Sigmoid colon (tissue), 7 donors: Measurements from ENCODE around the gene RUNDC3A. TPM values are rescaled to one million over a fixed set of nuclear protein-coding genes. Genes with fewer than 3 reads are reported as not detected.

Source experiments
- DNase-seq: peaks from one replicate; pipeline ENCODE4 v3.0.0-alpha.2; 2019
- H3K27ac ChIP-seq, 4 donors: fragments of 200-600 bp; sonication (generic); one replicate each; pipeline ENCODE4 v1.5.1; 2016 to 2019; ENCODE audit warnings: mild to moderate bottlenecking in 1 of 4
- H3K27me3 ChIP-seq, 3 donors: fragments of 200-600 bp; sonication (generic); one replicate each; pipeline ENCODE4 v1.5.1; 2019; ENCODE audit warnings: mild to moderate bottlenecking in 1 of 3
- H3K36me3 ChIP-seq, 4 donors: fragments of 200-600 bp; sonication (generic); one replicate each; pipeline ENCODE4 v1.5.1; 2016 to 2019
- H3K4me1 ChIP-seq, 4 donors: fragments of 200-600 bp; sonication (generic); one replicate each; pipeline ENCODE4 v1.5.1; 2017 to 2019
- H3K4me3 ChIP-seq, 4 donors: fragments of 200-600 bp; sonication (generic); one replicate each; pipeline ENCODE4 v1.5.1; 2017 to 2019; ENCODE audit warnings: mild to moderate bottlenecking in 2 of 4, moderate library complexity in 1 of 4
- H3K9me3 ChIP-seq, 4 donors: fragments of 200-600 bp in 3 of 4; sonication (generic) in 3 of 4; one replicate each; pipeline versions ENCODE4 v1.5.1 to v1.6.1; 2013 to 2019
- CTCF ChIP-seq, 4 experiments: fragments of 450-650 bp in 3 of 4; fragments of 200-600 bp in 1 of 4; IDR thresholded peaks; one replicate each; pipeline ENCODE4 v1.5.1; 2016 to 2019; ENCODE audit warnings: antibody characterized with exemption in 4 of 4, mild to moderate bottlenecking in 3 of 4, moderate library complexity in 2 of 4
- EP300 ChIP-seq, 4 donors: sonication (generic); formaldehyde crosslinking; IDR thresholded peaks; one replicate each; pipeline ENCODE4 v1.6.1; 2017; ENCODE audit warnings: antibody characterized with exemption in 4 of 4
- POLR2A ChIP-seq, 2 donors: fragments of 450-650 bp; IDR thresholded peaks; one replicate each; pipeline ENCODE4 v1.6.1; 2016; ENCODE audit warnings: antibody characterized with exemption in 2 of 2, mild to moderate bottlenecking in 2 of 2, moderate library complexity in 2 of 2
- POLR2AphosphoS5 ChIP-seq, 4 donors: sonication (generic); formaldehyde crosslinking; IDR thresholded peaks; one replicate each; pipeline ENCODE4 v1.6.1; 2017; ENCODE audit warnings: antibody characterized with exemption in 4 of 4
- WGBS, 2 donors: extraction: QIAGEN DNeasy Blood & Tissue Kit; methylation state at CpG; one replicate each; pipeline ENCODE4 v1.1.7; 2013; 5-methylcytosine and 5-hydroxymethylcytosine counted together
- intact Hi-C: fragments of 100-400 bp; cut with DNase I; formaldehyde crosslinking; loops from one replicate; pipeline ENCODE4 v1.15.1; 2023
- polyA plus RNA-seq, 3 donors: library from polyadenylated mRNA; stranded (reverse); fragments of 200-250 nt; gene quantifications; one replicate each; pipeline ENCODE4 v1.2.3, GENCODE V29; 2013
- total RNA-seq, 4 donors: library from RNA; depleted of rRNA; stranded (reverse); fragments of >200 nt; gene quantifications; one replicate each; pipeline ENCODE4 v1.1.0, GENCODE V29; 2016
- donor health status: healthy with polysubstance abuse.
- donor health status: Bipolar disorder and iron deficiency.
- donor health status: healthy.

Gene RUNDC3A
- total and polyA plus RNA-seq, 7 donors = 0.46 to 10.5 (median 2.5) TPM

GRCh38 chr17:44323359-44324091 is 15.1 kb downstream of the RUNDC3A start:
- TF ChIP-seq EP300 (IDR thresholded peaks at IDR 0.05) (no peak), CTCF (IDR thresholded peaks at IDR 0.05) (no peak), POLR2AphosphoS5 (IDR thresholded peaks at IDR 0.05) (no peak), POLR2A (IDR thresholded peaks at IDR 0.05) (no peak)
- no peak for DNase-seq
- Histone ChIP-seq H3K27me3 (no peaks in the 10 kb centered on the region), H3K9me3 (no peaks in the 10 kb centered on the region), H3K27ac (peak overlapping the region in 2 of 4 donors; percentile 94 to 99), H3K4me3 (peak overlapping the region; percentile 67 to 97 (median 88)), H3K36me3 (peaks cover 22 to 37% (median 31%) of the 10 kb centered on the region in 4 donors), H3K4me1 (peaks cover 0 to 35% (median 26%) of the 10 kb centered on the region in 4 donors)
- intact Hi-C loops = loop anchor here (1.0 kb wide), 2 partner anchors 15 to 102 kb away; partner anchors contain the start of gene RUNDC3A
- WGBS, 2 donors = 49 to 66% methylated on average over 27 of the region's 27 CpGs

GRCh38 chr17:44324092-44324570 is 15.7 kb downstream of the RUNDC3A start:
- no peaks in the 10 kb centered on the region for H3K27me3 ChIP-seq
- intact Hi-C loops = loop anchor here (1.0 kb wide), 2 partner anchors 16 to 103 kb away; partner anchors contain the start of gene RUNDC3A
- peak overlapping the region; percentile 67 to 97 (median 88) for H3K4me3 ChIP-seq
- no peaks in the 10 kb centered on the region for H3K9me3 ChIP-seq
- H3K36me3 ChIP-seq = peaks cover 22 to 36% (median 31%) of the 10 kb centered on the region in 4 donors
- TF ChIP-seq POLR2AphosphoS5 (IDR thresholded peaks at IDR 0.05) (no peak), EP300 (IDR thresholded peaks at IDR 0.05) (no peak), CTCF (IDR thresholded peaks at IDR 0.05) (no peak), POLR2A (IDR thresholded peaks at IDR 0.05) (no peak)
- WGBS, 2 donors = 1 to 2% methylated on average over 38 of the region's 38 CpGs
- DNase-seq = no peak
- peak overlapping the region; percentile 94 to 99 (median 97) for H3K27ac ChIP-seq
- H3K4me1 ChIP-seq = peaks cover 0 to 35% (median 26%) of the 10 kb centered on the region in 4 donors

GRCh38 chr17:44324571-44325275 is 16.3 kb downstream of the RUNDC3A start, which contains the start of gene SLC25A39:
SLC25A39 (minus strand) TSS chr17:44324823; CDS start chr17:44323562, 1,261 bp downstream.
- 0 to 1% methylated on average over 85 of the region's 85 CpGs for WGBS, 2 donors
- peak within 1 kb of the TSS; percentile 67 to 97 (median 88) for H3K4me3 ChIP-seq
- intact Hi-C loops = loop anchor here (1.0 kb wide), 2 partner anchors 16 to 103 kb away; partner anchors contain the start of gene RUNDC3A

More at GRCh38 chr17:44324571-44325275, 16.3 kb downstream of the RUNDC3A start, which contains the start of gene SLC25A39:
- H3K4me1 ChIP-seq = peaks cover 0 to 35% (median 26%) of the 10 kb centered on the region in 4 donors
- H3K27me3 ChIP-seq = no peaks in the 10 kb centered on the region
- peak within 1 kb of the TSS; percentile 94 to 99 (median 97) for H3K27ac ChIP-seq
- TF ChIP-seq EP300 (IDR thresholded peaks at IDR 0.05) (no peak), CTCF (IDR thresholded peaks at IDR 0.05) (no peak), POLR2A (IDR thresholded peaks at IDR 0.05) (peak; percentile 34 to 50), POLR2AphosphoS5 (IDR thresholded peaks at IDR 0.05) (peak; percentile 88 to 97 (median 94))
- H3K36me3 ChIP-seq = peaks cover 22 to 30% (median 26%) of the 10 kb centered on the region in 4 donors
- H3K9me3 ChIP-seq = no peaks in the 10 kb centered on the region
- DNase-seq = peak; percentile 98
